Immature natural killer cell (primary cell): ENCODE results near the gene CMTM1. TPM values are rescaled to one million over a fixed set of nuclear protein-coding genes. Genes with fewer than 3 reads are reported as not detected.
A peak's percentile ranks its signal among the peaks of the same experiment; 100 is the strongest.

Source experiments
- DNase-seq, 3 donors: peaks; one replicate each; pipeline ENCODE4 v3.0.0; 2022; ENCODE audit warnings: mixed read lengths in 1 of 3
- H3K27ac Mint-ChIP-seq, 6 donors: one replicate each; pipeline ENCODE4 v1.8.0; 2020; ENCODE audit warnings: mixed read lengths in 6 of 6, mild to moderate bottlenecking in 5 of 6, inconsistent platforms in 4 of 6, moderate library complexity in 3 of 6
- H3K27me3 Mint-ChIP-seq, 3 donors: one replicate each; pipeline ENCODE4 v1.8.0; 2020 to 2021; ENCODE audit warnings: low read depth in 3 of 3, mild to moderate bottlenecking in 3 of 3, mixed read lengths in 3 of 3, moderate library complexity in 3 of 3, inconsistent platforms in 1 of 3
- H3K36me3 Mint-ChIP-seq, 3 donors: one replicate each; pipeline ENCODE4 v1.8.0; 2020; ENCODE audit warnings: mixed read lengths in 3 of 3, inconsistent platforms in 2 of 3, mild to moderate bottlenecking in 2 of 3
- H3K4me1 Mint-ChIP-seq, 2 donors: one replicate each; pipeline ENCODE4 v1.8.0; 2020; ENCODE audit warnings: inconsistent platforms in 2 of 2, mild to moderate bottlenecking in 2 of 2, mixed read lengths in 2 of 2, moderate library complexity in 1 of 2
- H3K4me3 Mint-ChIP-seq, 5 donors: one replicate each; pipeline ENCODE4 v1.8.0; 2020; ENCODE audit warnings: mild to moderate bottlenecking in 5 of 5, mixed read lengths in 5 of 5, inconsistent platforms in 3 of 5, moderate library complexity in 3 of 5
- H3K9me3 Mint-ChIP-seq, 6 donors: one replicate each; pipeline ENCODE4 v1.8.0; 2020; ENCODE audit warnings: mild to moderate bottlenecking in 6 of 6, mixed read lengths in 6 of 6, inconsistent platforms in 4 of 6, moderate library complexity in 3 of 6
- polyA plus RNA-seq, 3 donors: library from polyadenylated mRNA; unstranded; fragments of 300-500 nt; fragmentation: Illumina TruSeq; gene quantifications; one replicate each; pipeline ENCODE4 v1.2.3, GENCODE V29; 2021

Gene CMTM1, protein sequence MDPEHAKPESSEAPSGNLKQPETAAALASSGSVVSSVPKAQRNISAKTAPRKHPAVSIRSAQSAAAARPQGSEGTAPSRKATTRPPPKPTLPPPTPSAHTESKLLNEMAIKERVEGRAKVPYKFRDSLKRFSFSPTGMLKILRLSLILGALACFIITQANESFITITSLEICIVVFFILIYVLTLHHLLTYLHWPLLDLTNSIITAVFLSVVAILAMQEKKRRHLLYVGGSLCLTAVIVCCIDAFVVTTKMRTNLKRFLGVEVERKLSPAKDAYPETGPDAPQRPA
- polyA plus RNA-seq = 1 to 10 TPM; 1.1 to 3.1 (median 2.2) TPM

DNA sequence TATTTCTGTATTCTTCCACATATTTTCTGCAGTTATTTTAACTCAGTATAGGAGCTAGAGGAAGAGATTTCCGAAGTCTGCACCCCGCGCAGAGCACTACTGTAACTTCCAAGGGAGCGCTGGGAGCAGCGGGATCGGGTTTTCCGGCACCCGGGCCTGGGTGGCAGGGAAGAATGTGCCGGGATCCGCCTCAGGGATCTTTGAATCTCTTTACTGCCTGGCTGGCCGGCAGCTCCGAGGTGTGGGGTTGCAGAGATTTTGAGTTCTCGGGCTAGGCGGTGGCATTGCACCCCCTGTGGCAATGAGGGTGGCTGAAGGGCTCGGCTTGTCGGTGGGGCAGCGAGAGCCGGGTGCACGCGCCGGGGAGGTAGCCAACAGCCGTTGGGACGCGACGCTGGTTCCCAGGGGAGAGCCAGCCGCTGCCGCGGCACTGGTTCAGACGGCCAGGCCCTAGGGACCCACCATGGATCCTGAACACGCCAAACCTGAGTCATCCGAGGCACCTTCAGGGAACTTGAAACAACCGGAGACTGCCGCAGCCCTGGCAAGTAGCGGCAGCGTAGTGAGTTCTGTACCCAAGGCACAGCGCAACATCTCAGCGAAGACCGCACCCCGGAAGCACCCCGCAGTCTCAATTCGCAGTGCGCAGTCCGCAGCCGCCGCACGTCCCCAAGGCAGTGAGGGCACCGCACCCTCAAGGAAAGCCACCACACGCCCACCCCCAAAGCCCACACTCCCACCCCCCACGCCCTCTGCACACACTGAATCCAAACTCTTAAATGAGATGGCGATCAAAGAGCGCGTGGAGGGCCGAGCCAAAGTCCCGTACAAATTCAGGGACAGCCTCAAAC, at the start of gene CMTM1:
Gene CMTM1, plus strand, starts transcription at position 389 of the 851 bp plus-strand sequence. Its CDS starts 75 bp downstream, at position 464.
- Mint-ChIP-seq H3K9me3 (no peaks in the 10 kb centered on the region), H3K4me3 (no peak within 1 kb of the TSS)

DNA sequence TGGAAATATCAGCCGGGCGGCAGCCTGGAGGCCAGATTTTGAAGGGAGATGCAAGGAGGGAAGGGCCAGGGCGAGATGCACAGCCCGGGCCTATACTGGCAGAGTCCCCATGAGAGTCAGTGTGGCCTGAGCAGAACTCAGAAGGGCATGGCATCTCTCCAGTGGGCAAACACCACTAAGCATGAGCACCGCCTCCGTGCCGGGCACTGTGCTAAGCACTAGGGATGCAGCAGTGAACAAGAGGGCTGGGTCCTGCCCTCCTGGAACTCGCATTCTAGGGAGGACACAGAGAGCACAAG, 49.8 kb upstream of the CMTM1 start:
- peaks cover 0 to 6% (median 2%) of the 10 kb centered on the region in 3 donors for H3K27me3 Mint-ChIP-seq
- H3K4me1 Mint-ChIP-seq = peaks cover 67 to 71% of the 10 kb centered on the region in 2 donors
- peak overlapping the region; percentile 99 to 100 (median 100) for H3K27ac Mint-ChIP-seq
- H3K4me3 Mint-ChIP-seq = peak overlapping the region; percentile 80 to 92 (median 86)
- H3K36me3 Mint-ChIP-seq = peaks cover 0 to 11% (median 10%) of the 10 kb centered on the region in 3 donors
- no peaks in the 10 kb centered on the region for H3K9me3 Mint-ChIP-seq
- DNase-seq = no peak

More for the DNA sequence above, at the start of gene CMTM1:
- no peak for DNase-seq
- H3K36me3 Mint-ChIP-seq = peaks cover 25 to 33% (median 26%) of the 10 kb centered on the region in 3 donors
- H3K27ac Mint-ChIP-seq = peak within 1 kb of the TSS in 5 of 6 donors; percentile 38 to 80 (median 60)
- peaks cover 43 to 79% of the 10 kb centered on the region in 2 donors for H3K4me1 Mint-ChIP-seq
- H3K27me3 Mint-ChIP-seq = no peaks in the 10 kb centered on the region

GRCh38 chr16:66516808-66517585, 49.2 kb upstream of the CMTM1 start:
- Mint-ChIP-seq H3K36me3 (peaks cover 0 to 7% (median 6%) of the 10 kb centered on the region in 3 donors), H3K27me3 (peaks cover 2 to 8% (median 2%) of the 10 kb centered on the region in 3 donors), H3K9me3 (no peaks in the 10 kb centered on the region), H3K4me1 (peaks cover 68 to 73% of the 10 kb centered on the region in 2 donors), H3K4me3 (peak overlapping the region; percentile 80 to 92 (median 86)), H3K27ac (peak overlapping the region; percentile 99 to 100 (median 100))
- DNase-seq = peak; percentile 79 to 82 (median 81)

DNA sequence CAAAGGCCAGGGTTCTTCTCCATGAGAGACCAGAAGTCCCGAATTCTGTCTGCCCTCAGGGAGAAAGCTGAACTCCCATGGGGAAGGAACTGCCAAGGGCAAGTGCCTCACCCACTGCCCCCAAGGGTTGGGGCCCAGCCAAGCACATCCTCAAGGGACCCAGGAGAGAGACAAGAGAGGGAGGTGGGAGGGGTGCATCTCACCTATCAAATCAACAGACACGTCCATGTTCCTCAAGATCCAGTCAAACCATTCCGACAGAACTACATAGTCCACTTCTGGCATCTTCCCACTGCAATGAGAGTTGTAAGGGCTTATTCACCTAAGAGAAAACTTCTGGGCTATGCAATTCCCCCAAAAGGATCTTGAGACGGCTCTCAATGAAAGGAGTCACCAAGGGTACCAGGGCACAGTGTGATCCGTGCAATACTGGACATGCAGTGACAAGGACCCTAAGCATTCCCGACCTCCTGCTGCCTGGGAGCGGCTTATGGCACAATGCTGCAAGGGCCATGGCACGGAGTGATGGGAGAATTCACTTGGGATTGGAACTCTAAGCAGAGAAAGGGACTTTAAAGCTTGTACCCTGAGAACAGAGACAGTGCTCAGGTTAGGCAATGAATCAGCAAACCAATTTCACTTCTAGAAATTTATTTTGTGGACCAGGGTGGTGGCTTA, 48.5 kb upstream of the CMTM1 start:
- Mint-ChIP-seq H3K27ac (peak overlapping the region; percentile 99 to 100 (median 100)), H3K27me3 (peaks cover 6 to 15% (median 6%) of the 10 kb centered on the region in 3 donors), H3K4me1 (peaks cover 76 to 77% of the 10 kb centered on the region in 2 donors), H3K36me3 (peaks cover 0 to 4% (median 4%) of the 10 kb centered on the region in 3 donors), H3K4me3 (peak overlapping the region; percentile 80 to 92 (median 86)), H3K9me3 (no peaks in the 10 kb centered on the region)
- DNase-seq = no peak

DNA sequence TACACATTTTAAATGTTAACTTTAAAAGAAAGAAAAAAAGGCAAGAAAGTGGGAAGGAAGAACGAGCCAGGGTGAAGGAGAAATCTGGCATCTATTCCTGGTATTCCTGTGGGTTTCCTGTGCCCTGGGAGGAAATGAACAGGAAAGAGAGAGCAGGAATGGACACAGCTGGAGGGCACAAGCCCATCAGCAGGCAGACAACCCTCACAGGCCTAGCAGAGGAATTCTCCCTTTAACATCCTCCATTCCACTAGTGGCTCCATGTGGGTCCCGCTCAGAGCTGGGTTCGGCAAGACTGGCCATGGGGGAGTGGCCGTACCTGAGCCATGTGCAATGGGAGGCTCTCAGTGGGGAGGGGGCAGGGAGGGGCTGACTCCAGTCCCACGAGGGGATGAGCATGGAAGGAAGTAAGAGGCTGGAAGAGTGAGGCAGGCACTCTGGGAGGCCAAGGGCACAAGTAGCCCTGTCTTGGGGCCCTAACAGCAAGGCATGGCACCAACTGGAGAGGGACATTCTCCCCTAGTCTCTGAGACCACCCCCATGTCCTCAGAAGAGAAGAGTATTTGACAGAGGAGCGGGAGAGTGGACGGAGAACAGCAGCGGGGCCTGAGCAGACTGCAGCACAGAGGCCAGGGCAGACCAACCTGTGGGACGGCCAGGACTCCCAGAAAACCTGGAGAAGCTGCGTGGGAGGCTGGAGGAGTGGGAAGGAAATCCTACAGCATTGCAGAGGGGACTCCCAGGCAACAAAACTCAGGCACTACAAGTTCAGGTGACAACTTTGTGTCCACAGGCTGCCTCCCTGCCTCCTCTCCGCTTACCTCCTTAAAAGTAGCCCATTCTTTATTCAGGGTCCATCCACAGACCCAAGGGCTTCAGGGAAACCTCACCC, 46.5 kb upstream of the CMTM1 start:
- peaks cover 6 to 17% (median 8%) of the 10 kb centered on the region in 3 donors for H3K27me3 Mint-ChIP-seq
- H3K27ac Mint-ChIP-seq = peak overlapping the region; percentile 89 to 97 (median 93)
- H3K4me3 Mint-ChIP-seq = peak overlapping the region; percentile 52 to 72 (median 67)
- peaks cover 0 to 4% (median 0%) of the 10 kb centered on the region in 3 donors for H3K36me3 Mint-ChIP-seq
- no peak for DNase-seq
- peaks cover 95 to 96% of the 10 kb centered on the region in 2 donors for H3K4me1 Mint-ChIP-seq
- no peaks in the 10 kb centered on the region for H3K9me3 Mint-ChIP-seq

- H3K27me3 Mint-ChIP-seq = peaks cover 6 to 17% (median 8%) of the 10 kb centered on the region in 3 donors
- no peak for DNase-seq
Observed at GRCh38 chr16:66520406-66521170, 45.7 kb upstream of the CMTM1 start.

GRCh38 chr16:66521252-66521713, 45.0 kb upstream of the CMTM1 start:
- Mint-ChIP-seq H3K27ac (peak overlapping the region; percentile 89 to 97 (median 93)), H3K4me3 (peak overlapping the region; percentile 67 to 84 (median 80)), H3K4me1 (peaks cover 94 to 96% of the 10 kb centered on the region in 2 donors), H3K9me3 (no peaks in the 10 kb centered on the region), H3K27me3 (peaks cover 6 to 17% (median 8%) of the 10 kb centered on the region in 3 donors), H3K36me3 (peaks cover 0 to 4% (median 0%) of the 10 kb centered on the region in 3 donors)
- no peak for DNase-seq

More at GRCh38 chr16:66520406-66521170, 45.7 kb upstream of the CMTM1 start:
- peak overlapping the region; percentile 52 to 72 (median 67) for H3K4me3 Mint-ChIP-seq
- H3K9me3 Mint-ChIP-seq = no peaks in the 10 kb centered on the region
- peaks cover 96% of the 10 kb centered on the region in 2 donors for H3K4me1 Mint-ChIP-seq
- peaks cover 0 to 4% (median 0%) of the 10 kb centered on the region in 3 donors for H3K36me3 Mint-ChIP-seq
- H3K27ac Mint-ChIP-seq = peak overlapping the region; percentile 89 to 97 (median 93)

DNA sequence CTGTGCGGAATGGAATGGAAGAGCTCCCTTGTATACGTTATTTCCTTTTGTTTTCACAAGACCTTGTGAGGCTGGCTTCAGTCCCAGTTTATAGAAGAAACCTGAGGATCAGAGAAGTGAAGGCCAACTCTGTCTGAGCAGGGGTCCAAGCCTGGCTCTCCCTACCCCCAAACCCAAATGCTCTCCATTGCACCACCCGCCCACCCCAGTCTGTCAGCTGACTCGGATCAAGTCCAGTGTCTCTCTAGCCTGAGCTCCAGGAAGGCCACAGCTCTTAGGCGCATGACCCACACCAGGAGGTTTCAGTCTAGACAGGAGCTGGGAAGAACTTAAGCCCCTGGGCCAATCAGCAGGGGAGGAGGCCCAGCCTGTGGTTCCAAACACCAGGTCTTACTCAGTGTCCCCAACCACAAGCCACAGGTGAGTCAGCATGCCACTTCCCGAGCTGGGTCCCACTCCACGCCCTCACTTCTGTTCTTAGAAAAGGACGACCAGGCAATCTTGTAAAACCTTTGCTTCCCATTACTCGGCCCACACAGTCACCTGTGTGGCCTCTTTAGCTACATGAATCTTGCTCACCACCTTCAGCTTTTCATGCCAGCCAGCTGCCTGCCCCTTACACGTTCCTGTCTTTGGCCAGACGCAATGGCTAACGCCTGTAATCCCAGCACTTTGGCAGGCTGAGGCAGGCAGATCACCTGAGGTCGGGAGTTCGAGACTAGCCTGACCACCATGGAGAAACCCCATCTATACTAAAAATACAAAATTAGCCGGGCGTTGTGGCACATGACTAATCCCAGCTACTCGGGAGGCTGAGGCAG, 44.1 kb upstream of the CMTM1 start:
- no peaks in the 10 kb centered on the region for H3K9me3 Mint-ChIP-seq

GRCh38 chr16:66522816-66523590, 43.2 kb upstream of the CMTM1 start:
- peaks cover 77 to 93% of the 10 kb centered on the region in 2 donors for H3K4me1 Mint-ChIP-seq
- peaks cover 6 to 12% (median 8%) of the 10 kb centered on the region in 3 donors for H3K27me3 Mint-ChIP-seq
- H3K36me3 Mint-ChIP-seq = peaks cover 0 to 7% (median 0%) of the 10 kb centered on the region in 3 donors
- peak overlapping the region; percentile 89 to 97 (median 93) for H3K27ac Mint-ChIP-seq
- DNase-seq = no peak
- H3K9me3 Mint-ChIP-seq = no peaks in the 10 kb centered on the region
- H3K4me3 Mint-ChIP-seq = peak overlapping the region; percentile 67 to 81 (median 80)

More for the DNA sequence above, 44.1 kb upstream of the CMTM1 start:
- peak; percentile 78 to 82 (median 80) for DNase-seq
- H3K36me3 Mint-ChIP-seq = peaks cover 0 to 4% (median 0%) of the 10 kb centered on the region in 3 donors
- H3K4me1 Mint-ChIP-seq = peaks cover 85 to 96% of the 10 kb centered on the region in 2 donors
- peak overlapping the region; percentile 67 to 84 (median 80) for H3K4me3 Mint-ChIP-seq
- H3K27ac Mint-ChIP-seq = peak overlapping the region; percentile 89 to 97 (median 93)
- peaks cover 6 to 13% (median 8%) of the 10 kb centered on the region in 3 donors for H3K27me3 Mint-ChIP-seq

- Mint-ChIP-seq H3K4me1 (peaks cover 69 to 86% of the 10 kb centered on the region in 2 donors), H3K27me3 (peaks cover 6 to 12% (median 8%) of the 10 kb centered on the region in 3 donors), H3K27ac (peak overlapping the region; percentile 89 to 97 (median 93)), H3K9me3 (no peaks in the 10 kb centered on the region), H3K36me3 (peaks cover 0 to 14% (median 2%) of the 10 kb centered on the region in 3 donors), H3K4me3 (peak overlapping the region; percentile 67 to 81 (median 78))
- DNase-seq = peak; percentile 57 to 63 (median 60)
Observed at GRCh38 chr16:66523861-66524354, 42.3 kb upstream of the CMTM1 start.
